ENCODE results near the gene ATP2B3.

The ATP2B3 gene

GRCh38 chrX:153593811-153594500 is 76.5 kb downstream of the ATP2B3 start:
- TF ChIP-seq RAD21 (IDR thresholded peaks at IDR 0.05; ENCODE audit: low read depth) (no peak), TEAD4 (IDR thresholded peaks at IDR 0.05) (no peak), EGR1 (IDR thresholded peaks at IDR 0.05) (no peak), MAX (IDR thresholded peaks at IDR 0.05) (no peak), USF1 (IDR thresholded peaks at IDR 0.05) (no peak), NFIC (IDR thresholded peaks at IDR 0.05) (no peak), TCF12 (IDR thresholded peaks at IDR 0.05; ENCODE audit: low read depth) (no peak), FOXM1 (IDR thresholded peaks at IDR 0.05; ENCODE audit: borderline replicate concordance, low read depth) (no peak), YY1 (IDR thresholded peaks at IDR 0.05; ENCODE audit: low read depth) (no peak), EP300 (IDR thresholded peaks at IDR 0.05; ENCODE audit: borderline replicate concordance) (no peak), CEBPB (IDR thresholded peaks at IDR 0.05) (no peak), CREB1 (IDR thresholded peaks at IDR 0.05; ENCODE audit: low read depth) (no peak)

- TF ChIP-seq NFIC (IDR thresholded peaks at IDR 0.05) (no peak), MAX (IDR thresholded peaks at IDR 0.05) (no peak), CEBPB (IDR thresholded peaks at IDR 0.05) (no peak), TCF12 (IDR thresholded peaks at IDR 0.05; ENCODE audit: low read depth) (no peak), TEAD4 (IDR thresholded peaks at IDR 0.05) (no peak), RAD21 (IDR thresholded peaks at IDR 0.05; ENCODE audit: low read depth) (no peak), REST (IDR thresholded peaks at IDR 0.05; ENCODE audit: low read depth) (no peak), YY1 (IDR thresholded peaks at IDR 0.05; ENCODE audit: low read depth) (no peak), USF1 (IDR thresholded peaks at IDR 0.05) (no peak), CREB1 (IDR thresholded peaks at IDR 0.05; ENCODE audit: low read depth) (no peak), TAF1 (IDR thresholded peaks at IDR 0.05; ENCODE audit: low read depth) (no peak), EGR1 (IDR thresholded peaks at IDR 0.05) (no peak)
Observed at GRCh38 chrX:153595387-153595786, 77.9 kb downstream of the ATP2B3 start.

- TF ChIP-seq CEBPB (IDR thresholded peaks at IDR 0.05) (no peak), EGR1 (IDR thresholded peaks at IDR 0.05) (no peak), TCF12 (IDR thresholded peaks at IDR 0.05; ENCODE audit: low read depth) (no peak)
Observed at GRCh38 chrX:153595859-153596857, 78.7 kb downstream of the ATP2B3 start.

- TF ChIP-seq YY1 (IDR thresholded peaks at IDR 0.05; ENCODE audit: low read depth) (no peak), CREB1 (IDR thresholded peaks at IDR 0.05; ENCODE audit: low read depth) (no peak), EP300 (IDR thresholded peaks at IDR 0.05; ENCODE audit: borderline replicate concordance) (no peak), REST (IDR thresholded peaks at IDR 0.05; ENCODE audit: low read depth) (no peak), ZBTB7A (IDR thresholded peaks at IDR 0.05; ENCODE audit: low read depth) (no peak), RAD21 (IDR thresholded peaks at IDR 0.05; ENCODE audit: low read depth) (no peak), CEBPB (IDR thresholded peaks at IDR 0.05) (no peak), FOXM1 (IDR thresholded peaks at IDR 0.05; ENCODE audit: borderline replicate concordance, low read depth) (no peak), TEAD4 (IDR thresholded peaks at IDR 0.05) (no peak), MAX (IDR thresholded peaks at IDR 0.05) (no peak), USF1 (IDR thresholded peaks at IDR 0.05) (no peak), TCF12 (IDR thresholded peaks at IDR 0.05; ENCODE audit: low read depth) (no peak), NFIC (IDR thresholded peaks at IDR 0.05) (no peak), TAF1 (IDR thresholded peaks at IDR 0.05; ENCODE audit: low read depth) (no peak), EGR1 (IDR thresholded peaks at IDR 0.05) (no peak)
Observed at GRCh38 chrX:153596981-153597750, 79.7 kb downstream of the ATP2B3 start.

Measured in Ishikawa (cell line).